ENCODE data around the gene KDM2B.
A peak's percentile ranks its signal among the peaks of the same experiment; 100 is the strongest.

Gene KDM2B

GRCh38 chr12:121530600-121531355, 50.0 kb downstream of the KDM2B start:
- DNase-seq (ENCODE audit: low read depth, low spot score), result peak; percentile 61

- DNase-seq (ENCODE audit: low read depth, low spot score), result no peak
Observed at GRCh38 chr12:121529184-121529583, 51.6 kb downstream of the KDM2B start.

GRCh38 chr12:121525411-121525810, 55.4 kb downstream of the KDM2B start:
- no peak for DNase-seq (ENCODE audit: low read depth, low spot score)

- no peak for DNase-seq (ENCODE audit: low read depth, low spot score)
Observed at GRCh38 chr12:121524196-121524916, 56.5 kb downstream of the KDM2B start.

- no peak for DNase-seq (ENCODE audit: low read depth, low spot score)
Observed at GRCh38 chr12:121523741-121524140, 57.1 kb downstream of the KDM2B start.

- no peak for DNase-seq (ENCODE audit: low read depth, low spot score)
Observed at GRCh38 chr12:121522971-121523370, 57.9 kb downstream of the KDM2B start.

- DNase-seq (ENCODE audit: low read depth, low spot score), result no peak
Observed at GRCh38 chr12:121520586-121521086, 60.2 kb downstream of the KDM2B start.

GRCh38 chr12:121520119-121520518, 60.7 kb downstream of the KDM2B start:
- no peak for DNase-seq (ENCODE audit: low read depth, low spot score)

- DNase-seq (ENCODE audit: low read depth, low spot score), result no peak
Observed at GRCh38 chr12:121519227-121519626, 61.6 kb downstream of the KDM2B start.

GRCh38 chr12:121518656-121519055, 62.2 kb downstream of the KDM2B start:
- no peak for DNase-seq (ENCODE audit: low read depth, low spot score)

GRCh38 chr12:121516437-121517011, 64.3 kb downstream of the KDM2B start:
- no peak for DNase-seq (ENCODE audit: low read depth, low spot score)

- DNase-seq (ENCODE audit: low read depth, low spot score), result no peak
Observed at GRCh38 chr12:121515615-121516014, 65.2 kb downstream of the KDM2B start.

GRCh38 chr12:121514184-121514742, 66.6 kb downstream of the KDM2B start:
- DNase-seq (ENCODE audit: low read depth, low spot score), result no peak

- no peak for DNase-seq (ENCODE audit: low read depth, low spot score)
Observed at GRCh38 chr12:121513464-121514183, 67.2 kb downstream of the KDM2B start.

- DNase-seq (ENCODE audit: low read depth, low spot score), result no peak
Observed at GRCh38 chr12:121512561-121512960, 68.3 kb downstream of the KDM2B start.

- no peak for DNase-seq (ENCODE audit: low read depth, low spot score)
Observed at GRCh38 chr12:121511916-121512315, 68.9 kb downstream of the KDM2B start.

- DNase-seq (ENCODE audit: low read depth, low spot score), result no peak
Observed at GRCh38 chr12:121509339-121509738, 71.5 kb downstream of the KDM2B start.

GRCh38 chr12:121508533-121508932, 72.3 kb downstream of the KDM2B start:
- no peak for DNase-seq (ENCODE audit: low read depth, low spot score)

- DNase-seq (ENCODE audit: low read depth, low spot score), result no peak
Observed at GRCh38 chr12:121507984-121508383, 72.8 kb downstream of the KDM2B start.

GRCh38 chr12:121507245-121507644, 73.6 kb downstream of the KDM2B start:
- DNase-seq (ENCODE audit: low read depth, low spot score), result no peak

- DNase-seq (ENCODE audit: low read depth, low spot score), result peak; percentile 44
Observed at GRCh38 chr12:121505513-121505912, 75.3 kb downstream of the KDM2B start.

GRCh38 chr12:121504505-121504904, 76.3 kb downstream of the KDM2B start:
- no peak for DNase-seq (ENCODE audit: low read depth, low spot score)

Measured in astrocyte of the hippocampus (primary cell).